Stimulated activated CD8-positive, alpha-beta memory T cell treated with anti-CD3 and anti-CD28 coated beads, Interleukin-7, amount 100 ng/mL, for 48 hours (primary cell): ENCODE measurements around the gene RNF5.

ENCODE experiments used
- DNase-seq, 2 donors: peaks; one replicate each; pipeline ENCODE4 v3.0.0-alpha.2; 2020; ENCODE audit warnings: low read depth in 1 of 2; ENCODE audit errors: extremely low read depth in 1 of 2

Gene RNF5

GRCh38 chr6:32151863-32152768, 26.1 kb upstream of the RNF5 start, which contains the start of gene PRRT1:
Gene PRRT1, minus strand, starts transcription at chr6:32151939. Its CDS starts 112 bp downstream, at chr6:32151827.
- DNase-seq = no peak

GRCh38 chr6:32152769-32153563, 25.2 kb upstream of the RNF5 start:
- DNase-seq = no peak

GRCh38 chr6:32153564-32154513, 24.4 kb upstream of the RNF5 start, which contains the start of gene PPT2:
Gene PPT2, plus strand, starts transcription at chr6:32154141. Its CDS starts 454 bp downstream, at chr6:32154595.
- peak; percentile 68 to 79 for DNase-seq

DNA sequence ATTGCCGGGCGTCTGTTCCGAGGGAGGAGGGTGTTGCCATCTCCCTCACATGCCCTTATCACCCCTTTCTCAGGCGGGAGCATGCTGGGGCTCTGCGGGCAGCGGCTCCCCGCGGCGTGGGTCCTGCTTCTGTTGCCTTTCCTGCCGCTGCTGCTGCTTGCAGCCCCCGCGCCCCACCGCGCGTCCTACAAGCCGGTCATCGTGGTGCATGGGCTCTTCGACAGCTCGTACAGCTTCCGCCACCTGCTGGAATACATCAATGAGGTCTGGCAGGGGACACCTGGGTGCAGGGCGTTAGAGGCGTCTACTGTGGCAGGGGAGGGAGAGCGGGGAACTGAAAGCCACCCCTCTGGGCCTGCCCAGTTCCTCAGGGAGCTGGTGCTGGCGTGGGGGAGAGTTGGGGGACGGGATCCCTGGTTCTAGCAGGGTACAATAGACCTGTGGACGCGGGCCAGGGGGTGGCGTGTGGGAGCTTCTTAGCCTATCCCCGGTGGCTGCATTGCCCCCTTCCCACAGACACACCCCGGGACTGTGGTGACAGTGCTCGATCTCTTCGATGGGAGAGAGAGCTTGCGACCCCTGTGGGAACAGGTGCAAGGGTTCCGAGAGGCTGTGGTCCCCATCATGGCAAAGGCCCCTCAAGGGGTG, 23.6 kb upstream of the RNF5 start:
- DNase-seq = peak in 1 of 2 donors; percentile 52

DNA sequence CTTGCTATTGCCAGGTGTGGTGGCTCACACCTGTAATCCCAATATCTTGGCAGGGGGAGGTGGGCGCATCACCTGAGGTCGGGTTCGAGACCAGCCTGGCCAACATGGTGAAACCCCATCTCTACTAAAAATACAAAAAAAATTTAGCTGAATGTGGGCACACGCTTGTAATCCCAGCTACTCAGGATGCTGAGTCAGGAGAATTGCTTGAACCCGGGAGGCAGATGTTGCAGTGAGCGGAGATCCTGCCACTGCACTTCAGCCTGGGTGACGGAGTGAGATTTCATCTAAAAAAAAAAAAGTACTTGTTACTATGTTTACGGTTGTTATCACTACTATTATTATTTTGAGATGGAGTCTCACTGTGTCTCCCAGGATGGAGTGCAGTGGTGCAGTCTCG, 21.3 kb upstream of the RNF5 start:
- no peak for DNase-seq

DNA sequence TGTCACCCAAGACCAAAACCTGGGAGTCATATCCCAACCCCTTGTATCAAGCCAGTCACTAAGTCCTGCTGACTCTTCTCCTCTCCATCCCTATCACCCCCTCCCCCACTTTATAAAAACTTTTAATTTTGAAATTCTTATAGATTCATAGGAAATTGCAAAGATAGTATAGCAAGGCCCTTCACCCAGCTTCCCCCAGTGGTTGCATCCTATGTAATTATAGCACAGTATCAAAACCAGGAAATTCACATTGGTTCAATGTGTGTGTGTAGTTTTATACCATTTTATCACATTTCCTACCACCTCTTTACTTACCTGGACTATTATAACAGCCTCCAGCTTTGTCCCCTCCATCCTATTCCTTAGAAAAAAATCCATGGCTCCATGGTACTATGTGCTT, 20.2 kb upstream of the RNF5 start:
- no peak for DNase-seq

DNA sequence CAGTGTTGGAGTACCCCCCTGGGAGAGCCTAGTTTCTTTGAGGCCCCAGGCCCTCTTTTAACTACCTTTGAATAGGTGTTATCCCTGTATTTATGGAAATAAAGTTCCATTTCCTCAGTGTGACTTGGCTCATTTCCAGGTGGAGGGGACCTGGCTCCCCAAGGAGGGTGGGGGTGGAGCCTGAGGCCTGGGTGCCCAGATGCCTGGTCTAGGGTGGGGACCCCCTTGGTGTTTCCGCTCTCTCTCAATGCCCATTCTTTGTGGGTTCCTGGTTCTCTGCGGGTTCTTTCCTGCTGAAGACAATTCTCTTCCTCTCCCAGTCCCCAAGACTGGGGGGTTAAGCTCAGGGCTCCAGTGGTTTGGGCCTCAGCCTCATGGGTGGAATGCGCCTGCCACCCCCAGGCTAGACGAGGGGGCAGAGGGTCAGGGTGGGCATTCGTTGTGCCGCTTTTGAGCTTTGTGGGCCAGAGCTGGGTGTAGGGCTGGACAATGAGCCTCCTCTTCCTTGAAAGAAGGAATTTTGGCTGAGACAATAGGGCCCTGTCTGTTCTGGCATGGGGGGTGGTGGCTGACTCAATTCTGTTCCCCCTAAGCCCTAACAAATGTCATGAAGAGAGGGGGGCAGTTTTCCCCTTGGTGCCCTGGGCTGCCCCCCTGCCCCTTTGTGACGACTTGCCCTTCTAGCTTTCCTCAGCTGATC, 14.5 kb upstream of the RNF5 start:
- DNase-seq = no peak

GRCh38 chr6:32164295-32164694, 13.9 kb upstream of the RNF5 start, which contains the start of gene EGFL8:
Gene EGFL8, plus strand, starts transcription at chr6:32164595. Its CDS starts 1,571 bp downstream, at chr6:32166166.
- DNase-seq = no peak

DNA sequence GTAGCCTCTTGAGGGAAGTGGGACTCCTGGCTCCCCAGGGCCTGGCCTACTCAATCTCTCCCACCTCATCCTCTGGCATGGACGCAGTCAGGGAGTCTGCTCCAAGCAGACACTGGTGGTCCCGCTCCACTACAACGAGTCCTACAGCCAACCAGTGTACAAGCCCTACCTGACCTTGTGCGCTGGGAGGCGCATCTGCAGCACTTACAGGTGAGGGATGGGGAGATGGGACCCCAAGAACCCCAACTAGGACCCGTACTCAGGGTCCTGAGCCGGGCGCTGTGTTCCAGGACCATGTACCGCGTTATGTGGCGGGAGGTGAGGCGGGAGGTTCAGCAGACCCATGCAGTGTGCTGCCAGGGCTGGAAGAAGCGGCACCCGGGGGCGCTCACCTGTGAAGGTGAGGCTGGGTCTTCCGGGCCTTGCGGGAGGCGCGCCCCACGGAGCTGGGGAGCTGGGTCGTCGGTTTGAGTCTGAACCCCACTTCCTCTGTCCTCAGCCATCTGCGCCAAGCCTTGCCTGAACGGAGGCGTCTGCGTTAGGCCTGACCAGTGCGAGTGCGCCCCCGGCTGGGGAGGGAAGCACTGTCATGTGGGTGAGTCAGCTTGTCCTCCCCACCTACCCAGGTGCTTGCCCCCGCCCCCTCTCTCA, 11.7 kb upstream of the RNF5 start:
- DNase-seq = no peak

DNA sequence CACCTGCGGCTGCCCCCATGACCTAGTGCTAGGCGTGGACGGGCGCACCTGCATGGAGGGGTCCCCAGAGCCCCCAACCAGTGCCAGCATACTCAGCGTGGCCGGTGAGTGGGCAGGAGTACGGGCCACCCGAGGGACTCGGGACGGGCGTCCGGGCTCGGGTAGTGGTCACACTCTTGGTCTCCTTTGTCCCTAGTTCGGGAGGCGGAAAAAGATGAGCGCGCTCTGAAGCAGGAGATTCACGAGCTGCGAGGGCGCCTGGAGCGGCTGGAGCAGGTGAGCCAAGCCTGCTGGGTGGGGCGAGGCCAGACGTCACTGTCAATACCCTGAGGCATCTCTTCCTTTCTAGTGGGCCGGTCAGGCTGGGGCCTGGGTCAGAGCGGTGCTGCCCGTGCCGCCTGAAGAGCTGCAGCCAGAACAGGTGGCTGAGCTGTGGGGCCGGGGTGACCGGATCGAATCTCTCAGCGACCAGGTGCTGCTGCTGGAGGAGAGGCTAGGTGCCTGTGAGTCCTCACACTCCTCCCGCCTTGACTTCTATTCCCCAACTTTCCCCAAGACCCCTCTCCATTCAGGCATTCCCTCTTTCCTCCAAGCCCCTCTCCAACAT, 10.9 kb upstream of the RNF5 start:
- DNase-seq = no peak

DNA sequence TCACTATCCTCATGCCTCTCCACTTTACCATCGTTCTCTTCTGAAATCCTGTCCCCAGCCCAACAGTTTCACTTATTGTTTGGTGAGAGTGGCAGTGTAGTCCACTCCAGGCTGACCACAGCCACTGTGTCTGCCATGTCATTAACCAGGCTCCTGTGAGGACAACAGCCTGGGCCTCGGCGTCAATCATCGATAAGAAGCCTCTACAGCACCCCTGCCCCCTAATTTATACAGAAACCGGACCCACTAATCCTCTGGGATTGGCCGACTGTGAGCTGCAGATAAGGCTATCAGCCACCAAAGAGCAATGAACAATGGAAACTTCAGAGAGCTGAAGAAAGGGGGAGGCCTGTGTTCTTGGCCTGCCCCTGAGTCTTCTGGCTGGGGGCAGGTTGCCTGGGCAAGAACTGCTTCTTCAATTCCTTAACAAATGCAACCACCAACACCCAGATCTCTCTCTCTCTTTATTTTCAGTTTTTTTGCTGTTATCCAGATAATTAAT, 10.4 kb upstream of the RNF5 start:
- DNase-seq = no peak

- no peak for DNase-seq
These were observed 9.9 kb upstream of the RNF5 start for GRCh38 chr6:32168350-32168749.

- DNase-seq = no peak
These were observed 9.2 kb upstream of the RNF5 start for GRCh38 chr6:32168807-32169591.

DNA sequence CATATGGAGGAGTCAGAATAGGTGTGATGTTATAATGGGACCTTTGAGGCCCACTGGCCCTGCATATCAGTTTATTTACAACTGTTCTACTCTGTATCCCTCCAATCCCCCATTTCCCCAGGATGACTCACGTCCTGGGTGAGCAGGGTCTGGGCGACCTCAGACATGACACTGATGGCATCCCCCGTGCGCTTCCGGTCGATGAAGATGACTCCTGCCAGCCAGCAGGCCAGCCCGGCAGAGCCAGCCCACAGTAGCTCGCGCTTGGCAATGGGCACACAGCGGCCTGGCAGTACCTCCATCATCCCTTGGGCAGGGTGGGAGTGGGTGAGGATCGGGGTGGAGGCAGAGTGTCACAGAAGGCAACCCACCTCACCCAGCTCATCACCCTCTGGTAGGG, 7.9 kb upstream of the RNF5 start:
- DNase-seq = no peak

GRCh38 chr6:32171234-32171633, 7.0 kb upstream of the RNF5 start:
- DNase-seq = no peak

- no peak for DNase-seq
These were observed 5.0 kb upstream of the RNF5 start for GRCh38 chr6:32173051-32173727.

GRCh38 chr6:32174416-32174815, 3.8 kb upstream of the RNF5 start:
- no peak for DNase-seq
